Aorta (tissue), 5 donors: ENCODE data around the gene FOLR2. TPM values are rescaled to one million over a fixed set of nuclear protein-coding genes. Genes with fewer than 3 reads are reported as not detected.
"Not testable (repeated sequence)": the region's sequence is repeated elsewhere in the genome, so short reads cannot be mapped to it uniquely, and the experiment has no call there.

Experiments used
- ATAC-seq: fragments of 200-7000 bp; cut with Tn5 transposase; one replicate; pipeline ENCODE4 v1.9.1; 2022; ENCODE audit warnings: moderate library complexity; ENCODE audit not compliant: low FRiP score
- DNase-seq, 2 donors: peaks; one replicate each; pipeline ENCODE4 v3.0.0-alpha.2; 2020
- H3K27ac ChIP-seq, 2 donors: one replicate each; pipeline ENCODE4 v1.5.1; 2013; ENCODE audit warnings: low read length in 2 of 2, mild to moderate bottlenecking in 2 of 2, moderate library complexity in 2 of 2, control low read depth in 1 of 2, inconsistent platforms in 1 of 2, low read depth in 1 of 2
- H3K27me3 ChIP-seq, 2 donors: one replicate each; pipeline ENCODE4 v1.6.1; 2013; ENCODE audit warnings: control low read depth in 1 of 2, low read length in 1 of 2, mild to moderate bottlenecking in 1 of 2, moderate library complexity in 1 of 2; ENCODE audit not compliant: insufficient read depth in 2 of 2, control insufficient read depth in 1 of 2
- H3K36me3 ChIP-seq, 2 donors: one replicate each; pipeline ENCODE4 v1.6.1; 2013; ENCODE audit warnings: control low read depth in 1 of 2, low read length in 1 of 2, mild to moderate bottlenecking in 1 of 2; ENCODE audit not compliant: insufficient read depth in 2 of 2, control insufficient read depth in 1 of 2
- H3K4me1 ChIP-seq, 2 donors: one replicate each; pipeline ENCODE4 v1.6.1; 2013; ENCODE audit warnings: low read length in 2 of 2, control low read depth in 1 of 2, mild to moderate bottlenecking in 1 of 2, moderate library complexity in 1 of 2; ENCODE audit not compliant: insufficient read depth in 2 of 2, control insufficient read depth in 1 of 2
- H3K4me3 ChIP-seq, 2 donors: one replicate each; pipeline ENCODE4 v1.5.1; 2013; ENCODE audit warnings: low read length in 2 of 2, control low read depth in 1 of 2, mild to moderate bottlenecking in 1 of 2
- H3K9me3 ChIP-seq: one replicate; pipeline ENCODE4 v1.6.1; 2013; ENCODE audit warnings: mild to moderate bottlenecking, low read length; ENCODE audit not compliant: control insufficient read depth
- WGBS, 2 donors: extraction: QIAGEN DNeasy Blood & Tissue Kit; methylation state at CpG; one replicate each; pipeline ENCODE4 v1.1.7; 2013; 5-methylcytosine and 5-hydroxymethylcytosine counted together
- intact Hi-C, 2 donors: fragments of 100-400 bp; cut with DNase I; formaldehyde crosslinking; loops; one replicate each; pipeline versions ENCODE4 v1.14.2 to v1.15.0; 2022
- polyA plus RNA-seq, 2 donors: library from polyadenylated mRNA; stranded (reverse); fragments of 200-250 nt; gene quantifications; one replicate each; pipeline ENCODE4 v1.2.3, GENCODE V29; 2013
- total RNA-seq, 2 donors: library from RNA; stranded (reverse); fragmentation: NEBNext Ultra II Directional; extraction: Animal tissue kit (Norgen Biotek cat#: 25700); gene quantifications; one replicate each; pipeline ENCODE4 v1.2.1, GENCODE V29; 2021
- donor health status: healthy with polysubstance abuse.
- donor health status: Bipolar disorder and iron deficiency.
- donor health status: DM: no; HTN: no; CAD: no.
- donor health status: DM: no; HTN: no; CAD: no.
- donor health status: DM: yes; HTN: yes; CAD: no.

Gene FOLR2
- total and polyA plus RNA-seq, 4 donors: 8.8 to 85.2 (median 26.5) TPM

GRCh38 chr11:72201445-72201844 is 15.1 kb upstream of the FOLR2 start:
- H3K27me3 ChIP-seq, H3K4me1 ChIP-seq, ATAC-seq, H3K9me3 ChIP-seq, H3K36me3 ChIP-seq, DNase-seq, intact Hi-C loops, H3K27ac ChIP-seq, H3K4me3 ChIP-seq: not testable (repeated sequence)
- whole genome bisulfite sequencing, 2 donors: 87 to 94% methylated on average over 33 to 42 of the region's 43 CpGs

- DNase-seq (no peak), ATAC-seq (no peak)
- WGBS, 2 donors: 94 to 96% methylated on average over 6 of the region's 6 CpGs
- intact Hi-C loops: no loop called here
- no peaks in the 10 kb centered on the region for H3K36me3 ChIP-seq
- H3K9me3 ChIP-seq: no peaks in the 10 kb centered on the region
- no peak overlapping the region for H3K27ac ChIP-seq
- H3K4me3 ChIP-seq: no peak overlapping the region
- H3K4me1 ChIP-seq: no peaks in the 10 kb centered on the region
- H3K27me3 ChIP-seq: no peaks in the 10 kb centered on the region
Observed at GRCh38 chr11:72202571-72202970, 14.0 kb upstream of the FOLR2 start.

GRCh38 chr11:72203163-72203562 is 13.4 kb upstream of the FOLR2 start:
- ATAC-seq (no peak), DNase-seq (no peak)
- H3K9me3 ChIP-seq: no peaks in the 10 kb centered on the region
- no peak overlapping the region for H3K4me3 ChIP-seq
- intact Hi-C loops: no loop called here
- WGBS, 2 donors: 68 to 87% methylated on average over 2 of the region's 2 CpGs
- H3K4me1 ChIP-seq: no peaks in the 10 kb centered on the region
- no peaks in the 10 kb centered on the region for H3K36me3 ChIP-seq
- no peaks in the 10 kb centered on the region for H3K27me3 ChIP-seq
- H3K27ac ChIP-seq: no peak overlapping the region

- no peak for DNase-seq
- H3K4me3 ChIP-seq: no peak overlapping the region
- no peak overlapping the region for H3K27ac ChIP-seq
- intact Hi-C loops: no loop called here
- H3K27me3 ChIP-seq: no peaks in the 10 kb centered on the region
- H3K9me3 ChIP-seq: peaks cover 4% of the 10 kb centered on the region
- no peaks in the 10 kb centered on the region for H3K36me3 ChIP-seq
- no peak for ATAC-seq
- no peaks in the 10 kb centered on the region for H3K4me1 ChIP-seq
Observed at GRCh38 chr11:72204886-72205285, 11.7 kb upstream of the FOLR2 start.

GRCh38 chr11:72206794-72207193 is 9.8 kb upstream of the FOLR2 start:
- DNase-seq, H3K27ac ChIP-seq, ATAC-seq, intact Hi-C loops, H3K4me1 ChIP-seq, H3K36me3 ChIP-seq, H3K27me3 ChIP-seq, H3K9me3 ChIP-seq, H3K4me3 ChIP-seq: not testable (repeated sequence)
- 93 to 100% methylated on average over 2 of the region's 2 CpGs for WGBS, 2 donors

GRCh38 chr11:72208281-72208680 is 8.3 kb upstream of the FOLR2 start:
- Histone ChIP-seq H3K36me3 (no peaks in the 10 kb centered on the region), H3K27ac (no peak overlapping the region), H3K27me3 (no peaks in the 10 kb centered on the region), H3K4me3 (no peak overlapping the region), H3K9me3 (peaks cover 4% of the 10 kb centered on the region), H3K4me1 (no peaks in the 10 kb centered on the region)
- 71 to 80% methylated on average over 3 of the region's 3 CpGs for WGBS, 2 donors
- intact Hi-C loops: no loop called here
- ATAC-seq (no peak), DNase-seq (no peak)

GRCh38 chr11:72209101-72209500 is 7.5 kb upstream of the FOLR2 start:
- intact Hi-C loops: no loop called here
- DNase-seq (peak in 1 of 2 donors; percentile 44), ATAC-seq (no peak)
- no peaks in the 10 kb centered on the region for H3K4me1 ChIP-seq
- H3K9me3 ChIP-seq: peaks cover 4% of the 10 kb centered on the region
- H3K27me3 ChIP-seq: no peaks in the 10 kb centered on the region
- 78 to 80% methylated on average over 4 of the region's 4 CpGs for WGBS, 2 donors
- no peaks in the 10 kb centered on the region for H3K36me3 ChIP-seq
- H3K27ac ChIP-seq: no peak overlapping the region
- H3K4me3 ChIP-seq: no peak overlapping the region

GRCh38 chr11:72217841-72218240 is 1.2 kb downstream of the FOLR2 start:
- no peak for ATAC-seq
- Histone ChIP-seq H3K36me3 (no peaks in the 10 kb centered on the region), H3K27ac (no peak overlapping the region), H3K4me3 (no peak overlapping the region), H3K4me1 (no peaks in the 10 kb centered on the region), H3K27me3 (no peaks in the 10 kb centered on the region), H3K9me3 (no peaks in the 10 kb centered on the region)
- no peak for DNase-seq
- 23 to 34% methylated on average over 2 of the region's 2 CpGs for WGBS, 2 donors
- intact Hi-C loops: no loop called here

- Histone ChIP-seq H3K36me3 (no peaks in the 10 kb centered on the region), H3K27ac (no peak overlapping the region), H3K4me3 (no peak overlapping the region), H3K27me3 (no peaks in the 10 kb centered on the region), H3K9me3 (no peaks in the 10 kb centered on the region), H3K4me1 (no peaks in the 10 kb centered on the region)
- ATAC-seq: no peak
- intact Hi-C loops: no loop called here
- DNase-seq: no peak
- 83 to 89% methylated on average over 5 of the region's 5 CpGs for WGBS, 2 donors
Observed at GRCh38 chr11:72218251-72218745, 1.7 kb downstream of the FOLR2 start.
